HEK293 (cell line): Measurements from ENCODE around the gene ENTPD3.

ENCODE experiments used
- CTCF ChIA-PET: fragments of 350-600 bp; formaldehyde crosslinking; extraction: SDS; loops from one replicate; lab custom pipeline; 2021; ENCODE audit warnings: antibody characterized with exemption; lab: Yijun Ruan, JAX
- POLR2A ChIA-PET: fragments of 300-600 bp; formaldehyde crosslinking; extraction: SDS; loops from one replicate; lab custom pipeline; 2020; ENCODE audit warnings: antibody characterized with exemption, inconsistent platforms; lab: Yijun Ruan, JAX
- H3K27ac ChIP-seq: fragments of 200-500 bp; sonication (Bioruptor generic); 2 replicates; pipeline ENCODE4 v1.5.1; 2014; ENCODE audit warnings: low read depth, low read length, control low read depth, inconsistent platforms; ENCODE audit errors: extremely low read depth
- H3K36me3 ChIP-seq, 2 experiments: fragments of 200-500 bp in 1 of 2; sonication (Bioruptor generic) in 1 of 2; 1 replicate in 1 of 2; 2 replicates in 1 of 2; pipeline ENCODE4 v1.5.1; 2014 to 2017; ENCODE audit warnings: inconsistent platforms in 2 of 2, low read length in 2 of 2; ENCODE audit not compliant: control insufficient read depth in 2 of 2, insufficient read depth in 1 of 2
- H3K4me1 ChIP-seq: fragments of 200-500 bp; sonication (Bioruptor generic); 2 replicates; pipeline ENCODE4 v1.5.1; 2014; ENCODE audit warnings: mild to moderate bottlenecking, low read length, inconsistent platforms; ENCODE audit not compliant: control insufficient read depth, insufficient read depth
- H3K4me3 ChIP-seq: 2 replicates; pipeline ENCODE4 v1.5.1; 2011; ENCODE audit warnings: low read depth, mild to moderate bottlenecking, control low read depth, low read length, moderate library complexity
- H3K9me3 ChIP-seq: fragments of 200-500 bp; sonication (Bioruptor generic); 2 replicates; pipeline ENCODE4 v1.5.1; 2014; ENCODE audit warnings: low read depth, low read length, inconsistent platforms; ENCODE audit not compliant: control insufficient read depth, insufficient read depth
- ATF2 ChIP-seq: fragments of 450-650 bp; formaldehyde crosslinking; IDR thresholded peaks from 2 replicates; pipeline ENCODE4 v1.5.1; 2016; ENCODE audit warnings: missing biosample characterization, missing genetic modification characterization, low read depth
- GLIS2 ChIP-seq: fragments of 450-650 bp; formaldehyde crosslinking; IDR thresholded peaks from 2 replicates; pipeline ENCODE4 v1.5.1; 2016; ENCODE audit warnings: missing biosample characterization, missing genetic modification characterization
- IKZF3 ChIP-seq: fragments of 450-650 bp; IDR thresholded peaks from 2 replicates; pipeline ENCODE4 v1.5.0; 2018; ENCODE audit warnings: missing biosample characterization, mild to moderate bottlenecking, missing genetic modification characterization, moderate library complexity
- KLF9 ChIP-seq: fragments of 450-650 bp; formaldehyde crosslinking; IDR thresholded peaks from 2 replicates; pipeline ENCODE4 v1.5.1; 2016; ENCODE audit warnings: missing biosample characterization, missing genetic modification characterization, low read depth
- OVOL3 ChIP-seq: fragments of 450-650 bp; formaldehyde crosslinking; IDR thresholded peaks from 2 replicates; pipeline ENCODE4 v1.5.1; 2016; ENCODE audit warnings: missing biosample characterization, missing genetic modification characterization
- RBAK ChIP-seq: fragments of 450-650 bp; formaldehyde crosslinking; IDR thresholded peaks from 2 replicates; pipeline ENCODE4 v1.5.1; 2016; ENCODE audit warnings: missing biosample characterization, missing genetic modification characterization
- SCRT1 ChIP-seq: fragments of 450-650 bp; formaldehyde crosslinking; IDR thresholded peaks from 2 replicates; pipeline ENCODE4 v1.5.1; 2016; ENCODE audit warnings: missing biosample characterization, missing genetic modification characterization, borderline replicate concordance
- SP2 ChIP-seq: fragments of 450-650 bp; formaldehyde crosslinking; IDR thresholded peaks from 2 replicates; pipeline ENCODE4 v1.5.1; 2016; ENCODE audit warnings: missing biosample characterization, missing genetic modification characterization
- SP7 ChIP-seq: fragments of 450-650 bp; formaldehyde crosslinking; IDR thresholded peaks from 2 replicates; pipeline ENCODE4 v1.5.1; 2016; ENCODE audit warnings: missing biosample characterization, missing genetic modification characterization
- ZBTB17 ChIP-seq: fragments of 450-650 bp; formaldehyde crosslinking; IDR thresholded peaks from 2 replicates; pipeline ENCODE4 v1.5.1; 2016; ENCODE audit warnings: missing biosample characterization, missing genetic modification characterization
- ZBTB48 ChIP-seq: fragments of 450-650 bp; formaldehyde crosslinking; IDR thresholded peaks from 2 replicates; pipeline ENCODE4 v1.5.1; 2016; ENCODE audit warnings: missing biosample characterization, missing genetic modification characterization
- ZBTB7A ChIP-seq: fragments of 450-650 bp; formaldehyde crosslinking; IDR thresholded peaks from 2 replicates; pipeline ENCODE4 v1.5.1; 2016; ENCODE audit warnings: low read depth, missing biosample characterization, missing genetic modification characterization
- ZNF155 ChIP-seq: fragments of 450-650 bp; formaldehyde crosslinking; IDR thresholded peaks from 2 replicates; pipeline ENCODE4 v1.5.1; 2016; ENCODE audit warnings: missing biosample characterization, missing genetic modification characterization
- ZNF16 ChIP-seq: fragments of 450-650 bp; formaldehyde crosslinking; IDR thresholded peaks from 2 replicates; pipeline ENCODE4 v1.5.1; 2016; ENCODE audit warnings: low read depth, missing biosample characterization, missing genetic modification characterization
- ZNF26 ChIP-seq: fragments of 450-650 bp; formaldehyde crosslinking; IDR thresholded peaks from 2 replicates; pipeline ENCODE4 v1.5.1; 2016; ENCODE audit warnings: missing biosample characterization, missing genetic modification characterization
- ZNF341 ChIP-seq: fragments of 450-650 bp; formaldehyde crosslinking; IDR thresholded peaks from 2 replicates; pipeline ENCODE4; 2016; ENCODE audit warnings: low read depth, missing biosample characterization, missing genetic modification characterization
- ZNF449 ChIP-seq: fragments of 450-650 bp; formaldehyde crosslinking; IDR thresholded peaks from 2 replicates; pipeline ENCODE4 v1.5.1; 2017; ENCODE audit warnings: missing biosample characterization, mild to moderate bottlenecking, missing genetic modification characterization, moderate library complexity
- ZNF510 ChIP-seq: fragments of 450-650 bp; formaldehyde crosslinking; IDR thresholded peaks from 2 replicates; pipeline ENCODE4 v1.5.1; 2018; ENCODE audit warnings: mild to moderate bottlenecking, missing genetic modification characterization, missing biosample characterization; ENCODE audit not compliant: insufficient replicate concordance
- ZNF626 ChIP-seq: fragments of 450-650 bp; sonication (Bioruptor Pico); formaldehyde crosslinking; IDR thresholded peaks from 2 replicates; pipeline ENCODE4 v1.5.1; 2018; ENCODE audit warnings: missing biosample characterization, missing genetic modification characterization, inconsistent platforms
- ZNF658 ChIP-seq: fragments of 450-650 bp; formaldehyde crosslinking; IDR thresholded peaks from 2 replicates; pipeline ENCODE4; 2016; ENCODE audit warnings: missing biosample characterization, missing genetic modification characterization
- ZNF791 ChIP-seq: fragments of 450-650 bp; formaldehyde crosslinking; IDR thresholded peaks from 2 replicates; pipeline ENCODE4 v1.5.1; 2016; ENCODE audit warnings: missing biosample characterization, missing genetic modification characterization
- ZNF792 ChIP-seq: fragments of 450-650 bp; formaldehyde crosslinking; IDR thresholded peaks from 2 replicates; pipeline ENCODE4 v1.5.1; 2016; ENCODE audit warnings: missing biosample characterization, missing genetic modification characterization
- ZNF830 ChIP-seq: fragments of 450-650 bp; IDR thresholded peaks from 2 replicates; pipeline ENCODE4 v1.5.0; 2018; ENCODE audit warnings: missing biosample characterization, missing genetic modification characterization, low read depth, mild to moderate bottlenecking, moderate library complexity

The ENTPD3 gene

DNA sequence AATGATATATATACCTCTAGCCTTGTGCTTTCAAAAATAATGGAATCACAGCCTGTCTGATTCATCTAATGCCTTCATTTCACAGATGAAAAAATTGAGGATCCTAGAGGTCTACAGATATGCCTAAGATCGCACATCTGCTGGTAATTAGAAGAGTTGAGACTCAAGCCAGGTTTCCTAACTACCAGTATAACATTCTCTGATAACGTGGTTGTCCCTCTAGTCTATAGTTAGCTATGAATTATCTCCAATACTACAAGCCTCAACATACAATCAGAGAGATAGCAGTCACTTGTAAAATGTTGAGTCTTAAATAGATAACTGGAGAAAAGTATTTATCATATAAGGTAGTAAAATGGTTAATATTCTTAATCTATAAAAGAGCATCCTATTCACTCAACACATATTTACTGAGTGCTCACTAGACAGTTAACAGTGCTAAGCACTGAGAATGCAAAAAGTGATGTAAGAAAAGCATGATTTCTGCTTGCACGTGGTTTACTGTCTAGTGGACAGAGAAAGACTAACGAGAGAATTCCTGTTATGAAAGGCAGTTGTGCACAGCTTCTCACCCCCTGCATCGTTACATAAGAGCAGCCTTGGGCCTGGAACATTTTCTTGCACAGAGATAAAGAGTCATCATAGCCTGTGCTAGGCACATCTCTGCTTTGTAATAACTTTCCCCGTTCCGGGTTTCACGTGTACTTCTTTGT is 4.9 kb upstream of the ENTPD3 start:
- Histone ChIP-seq H3K27ac (no peak overlapping the region), H3K9me3 (no peaks in the 10 kb centered on the region), H3K4me3 (no peak overlapping the region), H3K36me3 (no peaks in the 10 kb centered on the region), H3K4me1 (no peaks in the 10 kb centered on the region)
- ChIA-PET CTCF (no interaction called here), POLR2A (no interaction called here)
- no peak for TF ChIP-seq GLIS2

DNA sequence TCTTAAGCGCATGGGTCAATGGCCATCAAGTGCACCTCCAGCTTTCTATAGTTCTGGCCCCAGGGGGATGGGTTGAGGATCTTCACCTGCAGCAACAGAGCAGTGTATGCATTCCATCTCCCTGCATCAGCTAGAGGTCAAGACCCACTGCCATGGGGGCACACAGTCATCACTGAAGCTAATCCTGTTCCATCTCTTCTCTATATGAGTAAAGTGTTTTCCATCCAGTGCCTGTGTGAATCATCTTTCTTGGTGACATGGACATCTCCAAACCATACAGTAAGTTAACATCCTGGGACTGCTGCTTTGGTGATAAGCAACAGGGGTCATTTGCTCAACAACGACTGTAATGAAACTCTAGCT is 4.4 kb upstream of the ENTPD3 start:
- Histone ChIP-seq H3K27ac (no peak overlapping the region), H3K4me3 (no peak overlapping the region), H3K9me3 (no peaks in the 10 kb centered on the region), H3K4me1 (no peaks in the 10 kb centered on the region), H3K36me3 (no peaks in the 10 kb centered on the region)
- no peak for TF ChIP-seq IKZF3 (tag by site-specific recombination)
- no peak for TF ChIP-seq ZBTB7A (tag by site-specific recombination)
- TF ChIP-seq ZNF626: no peak
- TF ChIP-seq SP7 (tag by site-specific recombination): no peak
- no peak for TF ChIP-seq ZNF341 (tag by site-specific recombination)
- TF ChIP-seq ATF2: no peak
- TF ChIP-seq ZNF26 (tag by site-specific recombination): no peak
- no peak for TF ChIP-seq ZBTB48 (tag by site-specific recombination)
- no peak for TF ChIP-seq RBAK (tag by site-specific recombination)
- no peak for TF ChIP-seq SP2
- TF ChIP-seq ZNF658: no peak
- no peak for TF ChIP-seq ZNF16 (tag by site-specific recombination)
- no peak for TF ChIP-seq ZNF449
- no peak for TF ChIP-seq ZNF830
- TF ChIP-seq ZNF510 (tag by site-specific recombination): no peak
- no peak for TF ChIP-seq ZBTB17
- CTCF ChIA-PET: no interaction called here
- POLR2A ChIA-PET: no interaction called here

- TF ChIP-seq ZNF792 (tag by site-specific recombination): no peak
- no peak for TF ChIP-seq KLF9 (tag by site-specific recombination)
- TF ChIP-seq OVOL3 (tag by site-specific recombination): no peak
- TF ChIP-seq ZNF791 (tag by site-specific recombination): no peak
- TF ChIP-seq ZNF155 (tag by site-specific recombination): no peak
- TF ChIP-seq SCRT1: no peak
- TF ChIP-seq, all 188 proteins: peak for 0
- no peaks in the 10 kb centered on the region for H3K9me3 ChIP-seq
- H3K27ac ChIP-seq: no peak overlapping the region
- H3K4me3 ChIP-seq: no peak overlapping the region
- CTCF ChIA-PET: no interaction called here
- H3K36me3 ChIP-seq: no peaks in the 10 kb centered on the region
- H3K4me1 ChIP-seq: no peaks in the 10 kb centered on the region
- POLR2A ChIA-PET: no interaction called here
Measured at GRCh38 chr3:40386213-40386612, 771 bp upstream of the ENTPD3 start.
